ENCODE data around the gene TTC7B.

DNA sequence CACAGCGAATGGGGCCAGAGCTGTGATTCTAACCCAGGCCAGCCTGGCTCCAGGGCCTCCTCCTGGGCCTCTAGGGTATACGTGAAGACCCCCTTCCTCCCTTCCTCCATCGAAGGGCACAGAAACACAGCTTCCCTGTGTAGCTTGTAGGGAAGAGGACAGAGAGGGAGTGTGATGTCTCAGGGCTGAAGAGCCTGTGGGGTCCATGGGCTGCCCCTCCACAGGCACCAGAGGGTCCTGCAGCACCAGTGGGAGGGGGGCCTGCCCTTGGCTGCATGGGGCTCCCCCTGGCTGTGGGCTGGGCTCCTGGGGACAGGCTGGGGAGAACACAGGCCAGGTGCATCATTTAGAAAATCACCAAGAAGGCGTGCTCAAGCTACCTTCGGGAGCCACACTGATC, 240.9 kb downstream of the TTC7B start:
- TF ChIP-seq, protein P1, sequence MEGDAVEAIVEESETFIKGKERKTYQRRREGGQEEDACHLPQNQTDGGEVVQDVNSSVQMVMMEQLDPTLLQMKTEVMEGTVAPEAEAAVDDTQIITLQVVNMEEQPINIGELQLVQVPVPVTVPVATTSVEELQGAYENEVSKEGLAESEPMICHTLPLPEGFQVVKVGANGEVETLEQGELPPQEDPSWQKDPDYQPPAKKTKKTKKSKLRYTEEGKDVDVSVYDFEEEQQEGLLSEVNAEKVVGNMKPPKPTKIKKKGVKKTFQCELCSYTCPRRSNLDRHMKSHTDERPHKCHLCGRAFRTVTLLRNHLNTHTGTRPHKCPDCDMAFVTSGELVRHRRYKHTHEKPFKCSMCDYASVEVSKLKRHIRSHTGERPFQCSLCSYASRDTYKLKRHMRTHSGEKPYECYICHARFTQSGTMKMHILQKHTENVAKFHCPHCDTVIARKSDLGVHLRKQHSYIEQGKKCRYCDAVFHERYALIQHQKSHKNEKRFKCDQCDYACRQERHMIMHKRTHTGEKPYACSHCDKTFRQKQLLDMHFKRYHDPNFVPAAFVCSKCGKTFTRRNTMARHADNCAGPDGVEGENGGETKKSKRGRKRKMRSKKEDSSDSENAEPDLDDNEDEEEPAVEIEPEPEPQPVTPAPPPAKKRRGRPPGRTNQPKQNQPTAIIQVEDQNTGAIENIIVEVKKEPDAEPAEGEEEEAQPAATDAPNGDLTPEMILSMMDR (conservative IDR thresholded peaks at IDR 0.05; ENCODE audit: low read depth in 2 of 2), result peak in 1 of 2 experiments; percentile 35; a peak in 3 of 4 replicates
- TF ChIP-seq POLR2AphosphoS5 (IDR thresholded peaks at IDR 0.05; ENCODE audit: low read depth) (no peak), EZH2 (IDR thresholded peaks at IDR 0.05; ENCODE audit: low read depth, unreplicated experiment) (no peak), EZH2phosphoT487 (IDR thresholded peaks at IDR 0.05; ENCODE audit: unreplicated experiment) (no peak), STAT1 (IDR thresholded peaks at IDR 0.05; ENCODE audit: unreplicated experiment) (no peak), CREB1 (CRISPR knock-in tag; IDR thresholded peaks at IDR 0.05; ENCODE audit: low read depth) (no peak), NANOG (IDR thresholded peaks at IDR 0.05; ENCODE audit: borderline replicate concordance) (no peak)
- TF ChIP-seq, protein P2, sequence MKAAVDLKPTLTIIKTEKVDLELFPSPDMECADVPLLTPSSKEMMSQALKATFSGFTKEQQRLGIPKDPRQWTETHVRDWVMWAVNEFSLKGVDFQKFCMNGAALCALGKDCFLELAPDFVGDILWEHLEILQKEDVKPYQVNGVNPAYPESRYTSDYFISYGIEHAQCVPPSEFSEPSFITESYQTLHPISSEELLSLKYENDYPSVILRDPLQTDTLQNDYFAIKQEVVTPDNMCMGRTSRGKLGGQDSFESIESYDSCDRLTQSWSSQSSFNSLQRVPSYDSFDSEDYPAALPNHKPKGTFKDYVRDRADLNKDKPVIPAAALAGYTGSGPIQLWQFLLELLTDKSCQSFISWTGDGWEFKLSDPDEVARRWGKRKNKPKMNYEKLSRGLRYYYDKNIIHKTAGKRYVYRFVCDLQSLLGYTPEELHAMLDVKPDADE (IDR thresholded peaks at IDR 0.05), result no peak

Data from GM23338 (cell line).